ENCODE results near the gene PGA4. TPM values are rescaled to one million over a fixed set of nuclear protein-coding genes. Genes with fewer than 3 reads are reported as not detected.

The PGA4 gene
- total and polyA plus RNA-seq, 2 experiments from 2014 or later, result 0.81 TPM; not detected in 1

GRCh38 chr11:61259363-61259762, 37.2 kb downstream of the PGA4 start:
- no peaks in the 10 kb centered on the region for H3K4me1 ChIP-seq (ENCODE audit: insufficient read depth)
- no peaks in the 10 kb centered on the region for H3K4me1 Mint-ChIP-seq
- H3K27ac ChIP-seq (ENCODE audit: low read depth), result no peak overlapping the region
- H3K9me2 ChIP-seq (ENCODE audit: insufficient read depth), result no peaks in the 10 kb centered on the region
- H3K4me3 Mint-ChIP-seq, result no peak overlapping the region
- H2AFZ ChIP-seq, result no peak overlapping the region
- no peaks in the 10 kb centered on the region for H3K79me2 ChIP-seq (replicated peaks; ENCODE audit: insufficient read depth)
- peaks cover 7% of the 10 kb centered on the region; the same call in 2 of the 3 replicates for H3K36me3 Mint-ChIP-seq (ENCODE audit: low read depth)
- H3K27me3 Mint-ChIP-seq (ENCODE audit: insufficient read depth, low read depth, poor library complexity), result peaks cover 2% of the 10 kb centered on the region
- DNase-seq (ENCODE audit: low spot score), result no peak
- H3K4me3 ChIP-seq, result no peak overlapping the region
- no peaks in the 10 kb centered on the region for H3F3A ChIP-seq (replicated peaks; ENCODE audit: low read depth)
- no peak for TF ChIP-seq POLR2AphosphoS5 (IDR thresholded peaks at IDR 0.05; ENCODE audit: low read depth)
- no peak for TF ChIP-seq ZNF462 (CRISPR knock-in tag; IDR thresholded peaks at IDR 0.05)
- no peak for TF ChIP-seq ZNF331 (CRISPR knock-in tag; IDR thresholded peaks at IDR 0.05; ENCODE audit: low read depth)
- no peak for TF ChIP-seq JUNB (IDR thresholded peaks at IDR 0.05; ENCODE audit: unreplicated experiment)
- no peak for TF ChIP-seq EZH2phosphoT487 (IDR thresholded peaks at IDR 0.05; ENCODE audit: unreplicated experiment)
- no peak for TF ChIP-seq CTCF (conservative IDR thresholded peaks at IDR 0.05; ENCODE audit: low read depth in 2 of 2)
- TF ChIP-seq NANOG (IDR thresholded peaks at IDR 0.05; ENCODE audit: borderline replicate concordance), result no peak
- TF ChIP-seq EZH2 (IDR thresholded peaks at IDR 0.05; ENCODE audit: low read depth, unreplicated experiment), result no peak
- TF ChIP-seq ETS1 (IDR thresholded peaks at IDR 0.05), result no peak
- TF ChIP-seq CREB1 (CRISPR knock-in tag; IDR thresholded peaks at IDR 0.05; ENCODE audit: low read depth), result no peak
- no peak for TF ChIP-seq STAT1 (IDR thresholded peaks at IDR 0.05; ENCODE audit: unreplicated experiment)
- no peak for TF ChIP-seq REST (IDR thresholded peaks at IDR 0.05; ENCODE audit: unreplicated experiment)
- TF ChIP-seq ZNF114 (CRISPR knock-in tag; IDR thresholded peaks at IDR 0.05), result no peak
- no peaks in the 10 kb centered on the region for H3K27me3 ChIP-seq (ENCODE audit: insufficient read depth)
- H3K27ac Mint-ChIP-seq, result no peak overlapping the region
- H3K36me3 ChIP-seq (ENCODE audit: insufficient read depth), result no peaks in the 10 kb centered on the region
- H3K9me3 Mint-ChIP-seq, result no peaks in the 10 kb centered on the region
- 0 out of 2 replicates have a peak, but pooled peaks cover 4% of the 10 kb centered on the region for H4K20me1 ChIP-seq (replicated peaks; ENCODE audit: insufficient read depth)
- ATAC-seq, result no peak
- no peak overlapping the region for H3K4me2 ChIP-seq

All from GM23338 (cell line).